ENCODE measurements around the gene DISP2. TPM values are rescaled to one million over a fixed set of nuclear protein-coding genes. Genes with fewer than 3 reads are reported as not detected.
A peak's percentile ranks its signal among the peaks of the same experiment; 100 is the strongest.

DISP2 gene
- total RNA-seq, 1 experiment from 2014 or later, result 0.62 TPM

DNA sequence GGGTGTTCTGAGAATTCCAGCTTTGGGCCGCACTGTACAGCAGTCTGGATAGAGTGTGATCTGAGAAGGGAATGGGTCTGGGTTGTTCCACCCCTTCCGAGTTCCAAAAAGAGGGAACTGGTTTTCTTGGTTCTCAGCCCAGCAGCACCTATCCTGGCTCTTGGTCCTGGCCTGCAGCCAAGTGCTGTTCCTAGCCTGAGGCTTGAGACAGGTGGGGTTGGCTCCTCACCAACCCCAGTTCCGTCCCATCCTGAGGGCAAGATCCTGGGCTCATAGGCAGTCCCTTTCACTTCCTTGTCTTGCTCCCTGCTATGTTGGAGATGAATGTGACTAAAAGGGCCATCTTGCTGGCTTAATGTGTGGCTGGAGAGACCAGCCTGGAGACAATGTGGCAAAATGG, 62.8 kb downstream of the DISP2 start:
- H3K4me3 ChIP-seq (ENCODE audit: low read depth, low read length, poor library complexity, severe bottlenecking), result no peak overlapping the region
- TF ChIP-seq EZH2 (IDR thresholded peaks at IDR 0.05; ENCODE audit: borderline replicate concordance, low read depth, low read length, poor library complexity, severe bottlenecking), result no peak
- TF ChIP-seq, protein P1, sequence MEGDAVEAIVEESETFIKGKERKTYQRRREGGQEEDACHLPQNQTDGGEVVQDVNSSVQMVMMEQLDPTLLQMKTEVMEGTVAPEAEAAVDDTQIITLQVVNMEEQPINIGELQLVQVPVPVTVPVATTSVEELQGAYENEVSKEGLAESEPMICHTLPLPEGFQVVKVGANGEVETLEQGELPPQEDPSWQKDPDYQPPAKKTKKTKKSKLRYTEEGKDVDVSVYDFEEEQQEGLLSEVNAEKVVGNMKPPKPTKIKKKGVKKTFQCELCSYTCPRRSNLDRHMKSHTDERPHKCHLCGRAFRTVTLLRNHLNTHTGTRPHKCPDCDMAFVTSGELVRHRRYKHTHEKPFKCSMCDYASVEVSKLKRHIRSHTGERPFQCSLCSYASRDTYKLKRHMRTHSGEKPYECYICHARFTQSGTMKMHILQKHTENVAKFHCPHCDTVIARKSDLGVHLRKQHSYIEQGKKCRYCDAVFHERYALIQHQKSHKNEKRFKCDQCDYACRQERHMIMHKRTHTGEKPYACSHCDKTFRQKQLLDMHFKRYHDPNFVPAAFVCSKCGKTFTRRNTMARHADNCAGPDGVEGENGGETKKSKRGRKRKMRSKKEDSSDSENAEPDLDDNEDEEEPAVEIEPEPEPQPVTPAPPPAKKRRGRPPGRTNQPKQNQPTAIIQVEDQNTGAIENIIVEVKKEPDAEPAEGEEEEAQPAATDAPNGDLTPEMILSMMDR (conservative IDR thresholded peaks at IDR 0.05; ENCODE audit: low read depth, low read length), result no peak
- intact Hi-C loops (cut with micrococcal nuclease; ENCODE audit: unreplicated experiment), result loop anchor here (10.0 kb wide), 1 partner anchor 376 kb away; no protein-coding TSS in a partner anchor
- CTCF ChIA-PET, result interaction anchor here (0.9 to 2.1 kb wide), 3 partner anchors 20 to 375 kb away, joined by 3 to 12 read pairs (median 3); partner anchors contain the start of gene BAHD1
- no TSS peak for BruUV-seq (replicated peaks)
- H3K4me1 ChIP-seq (ENCODE audit: insufficient read depth, low read length, poor library complexity, severe bottlenecking), result no peaks in the 10 kb centered on the region
- no peaks in the 10 kb centered on the region for H3K9me3 ChIP-seq (ENCODE audit: low read depth, low read length, poor library complexity, severe bottlenecking)
- DNase-seq (ENCODE audit: low spot score), result no peak
- H3K27me3 ChIP-seq (replicated peaks; ENCODE audit: insufficient read depth, low read depth, low read length, poor library complexity), result no peaks in the 10 kb centered on the region
- POLR2A ChIA-PET (ENCODE audit: low non-redundant PET), result interaction anchor here (0.7 kb wide), 1 partner anchor 8 kb away, joined by 5 read pairs; no protein-coding TSS in a partner anchor
- no peak overlapping the region for H3K27ac ChIP-seq (ENCODE audit: low read depth, low read length, poor library complexity, severe bottlenecking)
- peaks cover 8% of the 10 kb centered on the region for H3K36me3 ChIP-seq (ENCODE audit: insufficient read depth, low read length, poor library complexity, severe bottlenecking)

DNA sequence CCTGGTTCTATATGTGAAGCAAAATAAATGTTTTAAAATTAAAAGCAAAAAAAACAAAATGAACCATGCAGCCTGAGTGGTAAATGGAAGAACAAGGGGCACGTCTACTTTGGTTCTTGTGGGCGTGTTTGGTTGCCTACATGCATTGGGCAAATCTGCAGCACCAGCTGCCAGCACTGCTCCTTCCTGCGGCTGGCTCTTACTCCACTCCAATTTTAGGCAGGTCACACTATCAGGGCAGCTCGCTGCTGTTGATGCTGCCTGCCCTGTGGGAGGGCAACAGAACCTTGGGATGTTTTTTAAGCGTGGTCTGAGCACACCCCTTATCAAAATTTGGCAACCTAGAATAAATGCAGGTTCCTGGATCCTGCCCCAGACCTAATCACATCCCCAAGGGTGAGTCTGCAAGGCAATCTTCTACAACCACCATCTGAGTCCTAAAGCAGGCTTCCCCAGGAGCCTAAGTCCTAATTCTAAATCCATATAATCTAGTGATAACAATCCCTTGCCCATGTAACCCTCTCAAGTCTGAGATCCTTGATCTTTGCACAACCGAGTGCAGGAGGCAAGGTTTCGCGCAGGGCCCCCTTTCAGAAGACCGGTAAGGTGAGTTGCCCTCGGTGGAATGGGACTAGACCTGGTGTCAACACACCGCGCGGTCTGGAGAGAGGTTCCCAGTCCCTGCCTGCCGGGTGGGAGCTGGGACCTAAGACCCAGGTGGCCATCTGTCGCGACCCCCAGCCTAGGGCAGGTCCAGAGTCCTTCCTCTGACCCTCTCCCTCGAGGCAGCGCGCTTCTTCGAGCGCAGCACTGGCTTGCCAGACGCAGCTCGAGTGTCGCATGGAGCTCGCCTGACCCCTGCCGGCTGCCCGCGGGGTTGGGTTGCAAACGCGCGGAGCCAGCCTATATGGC, 63.5 kb downstream of the DISP2 start:
- no peak for TF ChIP-seq EZH2 (IDR thresholded peaks at IDR 0.05; ENCODE audit: borderline replicate concordance, low read depth, low read length, poor library complexity, severe bottlenecking)
- TF ChIP-seq, protein P1 (conservative IDR thresholded peaks at IDR 0.05; ENCODE audit: low read depth, low read length), result peak; percentile 92
- H3K4me3 ChIP-seq (ENCODE audit: low read depth, low read length, poor library complexity, severe bottlenecking), result no peak overlapping the region
- no peaks in the 10 kb centered on the region for H3K4me1 ChIP-seq (ENCODE audit: insufficient read depth, low read length, poor library complexity, severe bottlenecking)
- peak; percentile 78 for DNase-seq (ENCODE audit: low spot score)
- ChIA-PET POLR2A (ENCODE audit: low non-redundant PET) (no interaction called here), CTCF (interaction anchor here (0.9 to 2.1 kb wide), 4 partner anchors 19 to 375 kb away, joined by 3 to 17 read pairs (median 8); partner anchors contain the start of gene BAHD1)
- H3K36me3 ChIP-seq (ENCODE audit: insufficient read depth, low read length, poor library complexity, severe bottlenecking), result peaks cover 3% of the 10 kb centered on the region
- no peak overlapping the region for H3K27ac ChIP-seq (ENCODE audit: low read depth, low read length, poor library complexity, severe bottlenecking)
- no peaks in the 10 kb centered on the region for H3K27me3 ChIP-seq (replicated peaks; ENCODE audit: insufficient read depth, low read depth, low read length, poor library complexity)
- intact Hi-C loops (cut with micrococcal nuclease; ENCODE audit: unreplicated experiment), result loop anchor here (2.0 to 10.0 kb wide), 3 partner anchors 77 to 377 kb away; no protein-coding TSS in a partner anchor
- no TSS peak for BruUV-seq (replicated peaks)
- no peaks in the 10 kb centered on the region for H3K9me3 ChIP-seq (ENCODE audit: low read depth, low read length, poor library complexity, severe bottlenecking)

DNA sequence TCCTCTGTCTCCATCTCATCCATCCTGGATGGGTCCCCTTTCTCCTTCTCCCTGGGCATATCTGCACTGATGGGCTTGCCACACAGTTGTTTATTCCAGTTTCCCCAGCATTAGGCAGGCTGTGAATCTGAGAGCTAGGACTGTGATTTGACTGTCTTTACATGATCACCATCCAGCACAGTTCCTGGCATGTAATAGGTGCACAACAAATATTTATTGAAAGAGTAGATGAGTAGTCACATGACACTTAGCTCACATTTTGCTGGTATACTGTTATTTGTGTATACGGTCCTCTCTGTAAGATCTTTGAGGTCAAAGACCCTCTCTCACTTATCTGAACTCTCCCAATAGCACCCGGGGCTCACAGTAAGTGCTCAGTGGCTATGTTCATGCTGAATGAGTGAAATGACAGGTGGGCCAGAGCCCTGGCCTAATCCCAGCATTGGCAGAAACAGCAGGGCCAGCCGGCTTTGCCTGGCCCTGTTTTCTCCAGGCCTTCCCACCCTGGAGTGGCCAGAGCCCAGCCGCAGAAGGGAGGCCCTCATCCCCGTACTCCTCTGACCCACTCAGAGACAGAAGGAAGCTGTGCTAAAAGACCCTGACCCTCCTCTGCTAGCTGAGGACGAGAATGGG, 66.6 kb downstream of the DISP2 start:
- no peak overlapping the region for H3K4me3 ChIP-seq (ENCODE audit: low read depth, low read length, poor library complexity, severe bottlenecking)

More for the DNA sequence above, 66.6 kb downstream of the DISP2 start:
- Histone ChIP-seq H3K4me1 (ENCODE audit: insufficient read depth, low read length, poor library complexity, severe bottlenecking) (peaks cover 7% of the 10 kb centered on the region), H3K27ac (ENCODE audit: low read depth, low read length, poor library complexity, severe bottlenecking) (no peak overlapping the region), H3K9me3 (ENCODE audit: low read depth, low read length, poor library complexity, severe bottlenecking) (no peaks in the 10 kb centered on the region), H3K27me3 (replicated peaks; ENCODE audit: insufficient read depth, low read depth, low read length, poor library complexity) (no peaks in the 10 kb centered on the region), H3K36me3 (ENCODE audit: insufficient read depth, low read length, poor library complexity, severe bottlenecking) (no peaks in the 10 kb centered on the region)
- intact Hi-C loops (cut with micrococcal nuclease; ENCODE audit: unreplicated experiment), result loop anchor here (10.0 kb wide), 1 partner anchor 380 kb away; no protein-coding TSS in a partner anchor
- CTCF ChIA-PET, result no interaction called here
- no peak for DNase-seq (ENCODE audit: low spot score)
- POLR2A ChIA-PET (ENCODE audit: low non-redundant PET), result no interaction called here
- no TSS peak for BruUV-seq (replicated peaks)
- TF ChIP-seq, protein P1 (conservative IDR thresholded peaks at IDR 0.05; ENCODE audit: low read depth, low read length), result no peak
- TF ChIP-seq EZH2 (IDR thresholded peaks at IDR 0.05; ENCODE audit: borderline replicate concordance, low read depth, low read length, poor library complexity, severe bottlenecking), result no peak

Data from A673 (cell line).